ENCODE measurements around the gene ARHGEF10L.

The ARHGEF10L gene

DNA sequence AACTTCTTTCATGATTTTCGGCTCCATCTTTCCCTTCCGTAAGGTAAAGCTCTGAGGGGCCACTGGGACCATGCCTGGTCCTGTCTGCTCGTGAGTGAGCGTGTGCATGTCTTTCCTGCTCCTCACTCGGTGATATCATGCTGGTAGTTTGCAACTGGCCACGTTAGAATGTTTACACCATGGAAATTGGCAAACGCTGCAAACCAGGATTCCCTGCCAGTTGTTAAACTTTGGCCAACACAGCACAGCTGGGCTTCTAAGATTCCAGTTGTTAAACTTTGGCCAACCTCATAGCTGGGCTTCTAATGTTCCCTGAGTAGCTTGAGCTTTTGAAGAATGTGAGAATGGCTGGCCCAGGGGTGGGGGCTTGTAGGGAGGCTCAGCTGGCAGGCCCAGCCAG is 147.6 kb downstream of the ARHGEF10L start:
- no peak for DNase-seq

DNA sequence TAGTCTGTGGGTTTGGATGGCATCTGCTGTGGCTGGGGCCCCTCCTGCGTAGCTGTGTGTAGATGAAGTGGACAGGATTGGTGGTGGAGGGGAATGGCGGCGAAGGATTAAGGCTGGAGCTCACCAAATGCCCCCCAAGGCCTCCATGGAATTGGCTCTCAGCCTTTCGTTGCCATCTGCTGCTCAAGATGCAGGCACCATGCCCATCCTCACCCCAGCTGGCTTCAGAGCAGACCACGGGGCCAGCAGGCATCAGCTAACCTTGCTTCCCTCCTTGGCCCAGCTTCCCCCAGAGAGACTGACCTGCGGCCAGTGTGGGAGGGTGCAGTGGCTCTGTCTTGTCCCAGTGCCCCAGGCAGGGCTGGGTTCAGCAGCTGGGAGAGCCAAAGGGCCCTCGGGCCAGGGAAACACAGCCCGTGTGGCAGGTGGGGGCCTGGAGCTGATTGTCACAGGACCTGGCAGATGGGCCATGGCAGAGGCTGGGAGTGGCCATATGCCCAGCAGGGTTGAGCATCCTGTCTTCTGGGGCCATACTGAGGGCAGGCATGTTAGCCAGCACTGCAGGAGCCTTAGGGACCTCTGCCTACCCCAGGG is 148.8 kb downstream of the ARHGEF10L start:
- no peak for DNase-seq

DNA sequence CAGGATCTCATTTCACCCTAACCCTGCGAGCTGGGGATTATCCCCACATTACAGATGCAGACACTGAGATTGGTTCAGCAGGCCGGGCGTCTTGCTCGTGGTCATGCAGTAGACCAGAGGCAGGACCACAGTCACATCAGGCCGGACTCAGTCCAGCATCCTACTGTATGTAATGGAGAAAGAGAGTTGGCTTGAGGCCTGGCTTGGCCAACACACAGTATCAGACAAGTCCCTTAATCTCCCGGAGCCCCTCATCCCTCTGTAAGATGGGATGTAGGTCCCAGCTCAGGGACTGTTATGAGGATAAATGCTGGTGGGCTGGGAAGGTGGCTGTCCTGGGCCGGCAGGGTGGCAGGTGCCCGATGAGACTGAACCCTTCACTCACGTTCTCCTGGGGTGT is 149.5 kb downstream of the ARHGEF10L start:
- DNase-seq, result no peak

DNA sequence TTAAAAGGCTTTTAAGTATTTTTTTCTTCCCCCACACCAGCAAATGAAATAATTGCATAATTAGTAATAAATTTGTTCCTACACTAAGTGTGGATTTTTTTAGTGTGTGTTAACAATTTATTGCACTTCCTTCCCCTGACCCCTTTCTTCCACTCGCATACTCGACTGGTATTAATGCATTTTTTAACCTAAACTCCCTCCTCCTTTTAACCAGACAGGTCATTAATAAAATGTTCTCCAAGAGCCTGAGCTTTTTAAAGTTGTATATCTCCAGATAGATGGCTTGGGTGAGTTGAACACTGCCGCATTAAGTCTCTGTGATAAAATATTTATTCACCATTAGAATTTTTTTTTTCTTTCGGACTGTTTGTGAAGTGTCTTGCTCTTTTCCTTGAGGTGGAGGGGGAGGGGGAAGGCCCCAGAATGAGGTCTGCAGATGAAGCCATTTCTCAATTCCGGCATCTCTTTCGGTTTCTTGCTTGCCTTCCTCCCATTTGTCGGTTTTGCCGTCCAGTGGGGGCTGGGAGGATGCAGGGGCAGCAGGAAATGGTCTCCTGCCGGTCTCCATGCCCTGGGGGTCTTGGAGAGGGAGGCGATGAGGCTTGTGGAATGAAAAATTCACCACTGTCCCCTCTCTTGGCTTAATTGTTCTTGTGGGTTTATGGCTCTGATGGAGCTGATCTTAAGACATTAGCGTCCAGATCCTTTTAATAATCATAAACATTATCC is 151.6 kb downstream of the ARHGEF10L start:
- no peak for DNase-seq

DNA sequence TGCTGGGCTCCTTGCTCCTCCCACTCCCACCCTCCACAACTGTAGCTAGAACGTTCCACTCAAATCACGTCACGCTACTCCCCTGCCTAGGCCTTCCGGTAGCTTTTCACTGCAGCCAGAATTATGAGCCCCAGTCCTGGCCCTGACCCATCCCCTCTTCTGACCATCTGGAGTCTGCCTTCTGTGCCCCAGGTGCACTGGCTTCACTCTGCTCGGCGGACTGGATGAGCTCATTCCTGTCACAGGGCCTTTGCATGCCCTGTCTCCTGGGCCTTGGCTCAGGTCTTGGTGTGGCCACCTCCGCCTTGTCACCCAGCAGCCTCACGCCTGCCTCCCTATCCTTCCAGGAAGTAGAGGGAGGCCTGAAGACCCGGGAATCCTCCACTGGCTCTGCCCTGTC is 153.1 kb downstream of the ARHGEF10L start:
- DNase-seq, result no peak

DNA sequence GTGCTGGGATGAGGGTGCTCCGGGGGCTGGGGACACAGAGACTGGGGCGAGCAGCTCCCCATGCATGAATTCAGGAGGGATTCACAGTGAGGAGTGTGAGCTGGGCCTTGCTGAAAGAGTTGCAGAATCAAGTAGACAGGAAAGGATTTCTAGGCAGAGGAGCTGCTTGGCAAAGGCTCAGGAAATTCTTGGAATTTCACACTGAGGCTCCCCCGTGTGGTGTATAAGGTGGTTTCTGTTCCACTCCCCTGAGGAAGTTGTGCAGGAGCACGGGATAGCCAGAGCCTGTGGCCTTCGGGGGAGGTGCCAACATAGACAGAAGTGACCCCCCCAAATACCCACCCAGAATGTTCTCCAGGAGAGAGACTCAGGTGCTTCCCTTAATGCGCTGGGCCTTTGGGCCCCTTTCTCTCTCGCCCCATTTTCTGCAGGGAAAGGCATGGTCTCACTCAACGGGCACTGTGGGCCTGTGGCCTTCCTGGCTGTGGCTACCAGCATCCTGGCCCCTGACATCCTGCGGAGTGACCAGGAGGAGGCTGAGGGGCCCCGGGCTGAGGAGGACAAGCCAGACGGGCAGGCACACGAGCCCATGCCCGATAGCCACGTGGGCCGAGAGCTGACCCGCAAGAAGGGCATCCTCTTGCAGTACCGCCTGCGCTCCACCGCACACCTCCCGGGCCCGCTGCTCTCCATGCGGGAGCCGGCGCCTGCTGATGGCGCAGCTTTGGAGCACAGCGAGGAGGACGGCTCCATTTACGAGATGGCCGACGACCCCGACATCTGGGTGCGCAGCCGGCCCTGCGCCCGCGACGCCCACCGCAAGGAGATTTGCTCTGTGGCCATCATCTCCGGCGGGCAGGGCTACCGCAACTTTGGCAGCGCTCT is 157.2 kb downstream of the ARHGEF10L start:
- DNase-seq, result no peak

DNA sequence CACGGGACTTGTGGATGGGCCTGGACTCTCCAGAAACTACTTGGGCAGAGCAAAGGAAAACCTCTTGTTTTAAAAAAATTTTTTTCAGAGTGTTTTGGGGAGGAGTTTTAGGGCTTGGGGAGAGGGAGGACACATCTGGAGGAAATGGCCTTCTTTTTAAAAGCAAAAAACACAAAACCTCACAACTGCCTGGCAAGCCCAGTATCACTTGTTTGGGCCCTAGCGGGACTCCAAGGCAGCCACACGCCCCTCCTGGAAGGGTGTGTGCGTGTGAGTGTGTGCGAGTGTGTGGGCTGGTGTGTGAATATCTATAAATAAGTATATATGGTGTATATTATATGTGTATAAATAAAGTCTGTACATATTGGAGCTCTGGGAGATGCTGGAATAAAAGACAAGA is 158.0 kb downstream of the ARHGEF10L start:
- no peak for DNase-seq

DNA sequence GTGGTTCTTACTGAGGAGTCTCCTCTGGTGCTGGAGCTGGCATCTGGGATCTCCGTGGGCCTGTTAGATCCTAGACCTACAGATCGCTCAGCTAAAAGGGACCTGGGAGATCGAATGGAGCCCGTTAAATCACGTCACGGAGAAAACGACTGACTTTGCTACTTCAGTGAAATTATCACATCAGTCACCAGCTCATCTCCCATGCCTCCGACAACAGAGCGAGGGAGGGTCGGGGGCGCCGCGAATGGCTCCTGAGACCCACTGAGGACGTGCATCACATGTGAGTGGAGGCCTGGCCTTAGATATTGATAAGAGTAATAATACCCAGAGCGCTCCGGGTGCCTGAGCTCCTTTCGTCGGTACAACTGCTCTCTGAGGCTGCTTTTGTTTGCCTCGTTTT is 160.1 kb downstream of the ARHGEF10L start:
- no peak for DNase-seq

DNA sequence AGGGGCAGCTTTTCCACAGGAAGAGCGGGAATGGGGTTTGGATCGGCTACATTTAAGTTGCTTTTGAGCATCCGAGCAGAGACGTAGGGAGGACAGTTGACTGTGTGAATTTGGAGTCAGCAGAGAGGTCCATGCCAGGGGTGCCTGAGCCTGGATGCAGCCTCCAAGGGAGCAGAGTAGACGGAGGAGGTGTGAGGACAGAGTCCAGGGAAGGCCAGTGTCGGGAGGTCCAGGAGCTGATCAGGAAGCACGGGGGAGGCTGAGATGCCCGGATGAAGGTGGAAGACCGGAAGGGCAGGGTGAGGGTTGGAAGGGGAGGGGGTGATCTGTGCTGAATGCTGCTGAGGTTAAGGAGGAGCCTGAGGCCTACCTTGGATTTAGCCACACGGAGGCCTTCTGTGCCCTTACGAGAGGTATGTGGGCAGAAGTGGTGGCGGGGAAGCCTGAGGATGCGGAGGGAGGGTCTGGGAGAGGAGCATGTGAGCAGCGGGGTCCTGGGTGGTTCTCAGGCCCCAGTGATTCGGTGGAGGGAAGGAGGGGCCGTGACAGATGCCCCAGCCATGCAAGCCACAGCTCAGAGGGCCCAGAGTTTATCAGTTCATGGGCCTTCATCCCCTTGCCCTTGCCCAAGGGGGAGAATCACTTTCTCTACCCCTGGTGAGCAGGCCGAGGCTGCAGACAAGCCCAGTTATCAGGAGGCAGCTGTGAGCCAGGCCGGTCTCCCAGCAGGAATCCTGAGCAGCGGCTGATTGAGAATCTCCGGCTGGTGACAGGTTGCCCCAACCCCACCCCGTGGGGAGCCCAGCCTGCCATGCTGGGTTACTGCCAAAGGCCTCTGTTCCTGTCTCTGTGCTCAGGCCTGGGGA is 161.7 kb downstream of the ARHGEF10L start:
- DNase-seq, result no peak

DNA sequence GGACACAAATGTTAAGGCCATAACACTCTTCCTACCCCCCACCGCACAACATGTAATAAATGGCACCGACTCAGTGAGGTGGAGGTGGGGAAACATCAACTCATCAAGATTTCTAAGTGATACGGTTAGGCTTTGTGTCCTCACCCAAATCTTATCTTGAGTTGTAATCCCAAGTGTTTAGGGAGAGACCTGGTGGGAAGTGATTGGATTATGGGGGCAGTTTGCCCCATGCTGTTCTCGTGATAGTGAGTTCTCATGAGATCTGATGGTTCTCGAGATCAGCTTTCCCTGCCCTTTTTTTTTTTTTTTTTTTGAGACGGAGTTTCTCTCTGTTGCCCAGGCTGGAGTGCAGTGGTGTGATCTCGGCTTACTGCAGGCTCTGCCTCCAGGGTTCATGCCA is 164.7 kb downstream of the ARHGEF10L start:
- DNase-seq, result no peak

DNA sequence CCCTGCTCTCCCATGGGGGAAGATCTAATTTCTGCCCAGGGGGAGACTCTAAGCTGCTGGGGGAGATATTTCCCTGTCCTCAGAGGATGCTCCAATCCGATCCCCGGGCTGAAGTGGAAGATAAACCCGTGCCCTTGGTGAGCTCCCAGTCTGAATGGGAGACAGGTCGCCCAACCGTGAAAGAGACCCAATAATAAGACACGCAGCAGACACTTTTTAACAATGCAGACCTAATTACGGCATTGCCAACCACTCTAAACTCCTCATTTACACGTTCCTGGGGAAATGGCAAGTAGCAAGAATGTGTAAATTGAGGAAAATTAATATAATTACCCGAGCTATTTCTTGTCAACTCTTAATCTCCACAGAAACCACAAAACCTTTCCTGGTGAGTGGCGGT is 166.9 kb downstream of the ARHGEF10L start:
- DNase-seq, result no peak

DNA sequence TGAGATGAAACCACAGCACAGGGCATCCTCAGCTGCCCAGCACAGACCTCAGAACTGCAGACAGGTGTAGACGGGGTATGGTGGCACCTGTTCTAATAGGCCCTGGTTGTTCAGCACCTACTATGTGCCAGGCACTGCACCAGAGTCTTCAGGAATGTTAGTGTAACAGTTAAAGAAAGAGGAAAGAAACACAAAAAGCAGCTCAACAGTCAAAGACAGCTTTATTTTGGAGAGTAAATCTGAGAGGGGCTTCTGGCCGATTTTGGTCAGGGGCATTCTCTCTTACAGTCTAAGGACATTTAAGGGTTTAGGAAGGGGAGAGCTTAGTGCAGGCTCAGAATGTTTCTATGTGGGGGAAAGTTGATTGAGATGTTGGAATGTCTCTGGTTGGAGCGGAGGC is 170.5 kb downstream of the ARHGEF10L start:
- DNase-seq, result no peak

DNA sequence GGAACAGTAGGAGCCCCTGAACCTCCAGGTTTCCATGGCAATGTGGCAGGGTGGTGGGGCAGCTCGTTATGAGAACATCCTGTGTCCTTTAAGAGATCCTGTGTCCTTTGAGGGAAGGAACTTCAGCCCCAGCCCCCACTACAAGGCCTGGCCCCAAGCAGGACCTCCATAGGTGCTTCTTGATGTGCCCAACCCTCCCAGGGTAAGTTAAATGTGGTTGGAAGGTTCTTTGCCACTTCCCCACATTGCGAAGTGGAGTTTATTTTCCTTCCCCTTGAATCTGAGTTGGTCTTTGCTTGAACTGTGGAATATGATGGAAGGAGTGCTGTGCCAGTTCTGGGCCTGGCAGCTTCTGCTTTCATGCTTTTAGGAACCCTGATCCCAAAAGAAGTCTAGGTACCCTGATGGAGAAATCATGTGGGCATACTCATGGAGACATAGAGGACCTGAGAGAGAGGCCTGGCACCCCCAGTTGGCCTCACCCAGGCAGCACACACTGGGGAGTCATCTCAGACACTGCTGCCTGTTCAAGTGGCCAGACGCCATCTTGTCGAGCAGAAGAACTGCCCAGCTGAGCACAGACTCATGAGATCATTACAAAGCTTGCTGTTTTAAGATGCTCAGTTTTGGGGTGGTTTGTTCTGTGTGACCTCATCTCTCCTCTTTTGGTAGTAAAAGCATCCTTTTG is 171.5 kb downstream of the ARHGEF10L start:
- no peak for DNase-seq

DNA sequence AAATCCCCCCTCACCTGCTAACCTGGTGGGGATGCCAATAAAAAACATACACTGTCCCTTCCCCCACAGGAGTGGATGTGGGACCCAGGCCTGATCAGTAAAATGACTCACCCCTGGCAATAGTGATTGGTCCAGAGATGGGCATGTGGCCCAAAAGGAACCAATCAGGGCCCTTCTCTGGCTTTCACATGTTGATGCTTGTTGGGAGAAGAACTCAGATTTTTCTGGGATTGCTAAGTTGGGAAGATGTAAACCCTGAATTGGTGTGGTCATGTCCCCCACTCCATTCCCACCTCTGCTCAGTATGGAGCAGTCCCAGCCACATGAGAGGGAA is 172.0 kb downstream of the ARHGEF10L start:
- DNase-seq, result no peak

DNA sequence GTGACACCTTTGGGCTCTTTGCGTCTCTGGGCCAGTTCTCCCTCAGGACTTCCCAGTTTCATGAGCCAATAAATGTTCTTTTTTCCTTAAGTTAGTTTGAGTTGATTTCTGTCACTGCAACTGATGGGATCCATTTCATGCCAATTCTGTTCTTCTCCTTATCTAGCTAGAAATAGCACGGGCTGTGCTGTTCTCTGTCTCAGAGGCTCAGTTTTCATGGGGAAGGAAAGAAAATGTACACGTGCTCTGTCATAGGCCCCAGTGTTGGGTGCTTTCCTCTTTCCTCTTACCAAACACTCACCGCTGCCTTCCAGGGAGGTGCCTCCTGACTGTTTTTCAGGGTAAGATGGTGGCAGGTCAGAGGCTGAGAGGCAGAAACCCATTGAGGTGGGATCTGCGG is 172.4 kb downstream of the ARHGEF10L start:
- no peak for DNase-seq

DNA sequence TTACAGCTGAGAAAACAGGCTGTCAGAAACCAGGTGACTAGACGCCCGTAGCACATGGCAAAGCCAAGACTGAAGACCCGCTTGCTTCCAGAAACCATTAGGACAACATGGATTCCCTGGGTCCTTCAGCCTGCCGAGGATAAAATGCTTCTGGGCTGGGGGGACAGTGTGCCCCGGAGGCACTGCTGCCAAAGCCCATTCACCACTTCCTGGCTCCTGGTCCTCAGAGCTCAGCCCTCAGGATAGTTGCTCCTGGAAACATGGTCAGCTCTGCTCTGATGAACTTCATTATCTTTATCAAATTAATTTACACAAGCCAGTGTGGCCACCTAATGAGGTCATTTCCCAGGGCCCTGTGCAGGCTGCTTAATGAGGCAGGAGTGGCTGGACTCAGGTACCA is 174.5 kb downstream of the ARHGEF10L start:
- DNase-seq, result no peak

DNA sequence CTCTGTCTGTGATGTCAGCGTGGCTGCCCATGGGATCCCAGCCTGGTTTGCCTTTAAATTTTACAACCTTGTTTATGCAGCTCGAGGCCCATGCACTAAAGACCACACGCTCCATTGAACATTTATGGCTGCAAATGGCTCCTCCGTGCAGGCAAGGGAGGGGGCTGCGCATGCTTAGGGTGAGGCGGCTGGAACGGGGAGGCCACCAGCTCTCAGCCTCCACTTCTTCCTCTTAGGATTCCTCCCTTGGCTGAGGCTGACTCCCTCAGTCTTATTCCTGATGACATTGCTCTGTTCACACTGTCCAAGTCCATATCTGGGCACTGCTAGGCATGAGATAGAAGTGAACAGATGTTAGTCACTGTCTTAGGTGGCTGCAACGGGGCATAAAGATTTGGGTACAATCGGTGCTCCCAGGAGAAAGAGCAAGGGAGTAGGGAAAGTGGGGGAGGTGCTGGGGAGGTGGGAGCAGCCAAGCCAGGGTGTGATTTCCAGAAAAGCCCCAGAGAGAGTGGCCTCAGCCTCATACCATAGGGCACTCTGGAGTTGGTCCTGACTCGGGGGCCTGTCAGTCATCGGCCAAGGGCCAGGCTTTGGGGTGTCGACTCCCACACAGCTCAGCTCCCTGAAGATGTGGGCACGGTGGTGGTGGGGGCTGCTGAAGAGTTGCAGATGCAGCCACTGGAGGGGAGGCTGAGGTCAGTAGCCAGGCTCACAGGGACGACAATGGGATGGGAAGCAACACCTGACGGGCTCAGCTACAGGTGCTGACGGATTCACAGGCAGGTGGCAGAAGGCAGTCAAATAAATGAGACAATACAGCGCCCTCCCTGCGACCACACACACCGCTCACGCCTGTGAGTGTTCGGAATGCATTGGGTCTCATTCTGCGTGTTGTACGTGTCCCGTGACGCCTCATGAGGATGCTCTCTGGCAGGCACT is 178.4 kb downstream of the ARHGEF10L start:
- DNase-seq, result no peak

DNA sequence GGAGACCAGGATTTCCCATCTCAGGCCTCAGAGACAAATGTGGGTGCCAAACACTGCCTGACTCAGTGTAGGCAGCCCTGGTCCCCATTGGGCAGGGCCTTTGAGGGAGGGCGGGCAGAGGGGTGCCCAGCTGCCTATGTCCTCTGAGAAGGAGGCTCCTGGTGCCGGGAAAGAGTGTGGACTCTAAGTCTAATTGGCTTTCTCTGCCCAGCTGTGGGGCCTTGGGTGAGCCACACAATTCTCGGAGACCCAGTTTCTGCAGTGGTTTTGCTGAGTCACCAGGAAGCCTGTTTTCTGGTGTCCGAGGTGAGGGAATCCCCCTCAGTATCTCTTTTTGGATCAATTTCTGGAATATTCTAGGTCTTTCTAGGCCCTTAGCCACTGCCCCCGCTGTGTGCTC is 180.4 kb downstream of the ARHGEF10L start:
- no peak for DNase-seq

DNA sequence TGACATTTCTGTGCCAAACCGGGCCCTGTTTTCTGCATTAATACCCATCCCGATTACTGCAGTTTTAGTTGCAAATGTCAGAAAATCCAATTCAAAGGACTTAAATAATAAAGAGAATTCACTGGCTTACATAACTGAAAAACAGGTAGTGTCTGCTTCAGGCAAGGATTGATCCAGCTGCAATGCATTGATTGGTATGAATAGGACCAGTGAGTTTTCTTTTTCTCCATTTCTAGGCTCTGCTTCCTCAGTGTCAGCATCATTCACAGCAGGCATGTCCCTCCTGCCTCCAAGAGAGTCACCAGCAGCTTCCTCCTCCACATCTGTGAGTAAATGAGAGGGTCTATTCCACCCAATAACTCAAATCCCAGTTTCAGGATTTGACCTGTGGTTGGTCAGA is 181.9 kb downstream of the ARHGEF10L start:
- DNase-seq, result no peak

DNA sequence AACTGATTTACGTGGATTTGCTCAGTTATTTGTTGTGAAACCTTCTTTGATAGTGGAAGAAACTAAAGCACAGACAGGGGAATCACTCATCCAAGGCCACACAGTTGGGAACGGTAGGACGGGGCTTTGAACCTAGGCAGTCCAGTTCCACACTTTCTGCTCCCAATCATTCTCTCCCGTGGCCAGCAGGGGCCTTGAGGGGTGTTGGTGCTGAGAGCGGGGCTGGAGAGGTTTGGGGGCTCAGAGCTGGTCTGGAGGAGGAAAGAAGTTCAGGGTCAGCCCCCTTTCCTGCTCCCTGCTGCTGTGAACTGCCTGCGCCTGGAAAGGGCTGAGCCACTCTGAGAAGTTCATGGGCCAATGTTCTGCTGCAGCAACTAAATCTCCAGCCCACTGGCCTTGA is 184.2 kb downstream of the ARHGEF10L start:
- no peak for DNase-seq

DNA sequence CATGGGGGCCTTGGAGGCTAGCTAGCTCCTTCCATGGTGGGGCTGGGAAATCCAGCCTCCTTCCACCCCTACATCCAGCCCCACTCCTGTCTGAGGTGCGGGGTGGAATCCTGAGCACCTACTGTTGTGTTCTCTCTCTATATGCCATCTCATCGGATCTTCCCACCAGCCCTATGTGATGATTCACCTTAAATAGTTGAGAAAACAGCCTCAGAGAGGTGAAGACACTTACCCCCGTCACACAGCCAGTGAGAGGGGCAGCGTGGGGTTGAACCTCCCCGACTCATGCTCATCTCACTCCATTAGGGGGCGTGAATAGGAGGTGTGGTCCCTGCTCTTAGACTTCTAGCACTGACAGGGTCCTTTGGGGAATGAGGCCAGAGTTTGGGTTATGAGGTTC is 184.7 kb downstream of the ARHGEF10L start:
- DNase-seq, result no peak
